GM12878 (cell line): ENCODE data around the gene HCN4. TPM values are rescaled to one million over a fixed set of nuclear protein-coding genes. Genes with fewer than 3 reads are reported as not detected.

Experiments
- ATAC-seq: fragments of 200-7000 bp; cut with Tn5 transposase; 3 replicates; pipeline ENCODE4 v1.9.1; 2020; ENCODE audit warnings: mild to moderate bottlenecking, moderate library complexity
- BruUV-seq: library from RNA; stranded (reverse); fragments of 400-500 nt; replicated peaks from 2 replicates; lab custom pipeline; 2021; lab: Mats Ljungman, UMichigan
- CTCF ChIA-PET: fragments of 300-600 bp; sonication (Branson Sonifier 250); formaldehyde crosslinking; extraction: SDS; loops from one replicate; lab custom pipeline; 2021; ENCODE audit warnings: inconsistent platforms; lab: Yijun Ruan, JAX
- POLR2A ChIA-PET: fragments of 350-600 bp; formaldehyde crosslinking; extraction: SDS; loops from one replicate; lab custom pipeline; 2021; ENCODE audit warnings: inconsistent platforms; lab: Charles Lee
- RAD21 ChIA-PET: fragments of 300-600 bp; sonication (Branson Sonifier 250); formaldehyde crosslinking; loops from one replicate; lab custom pipeline; 2023; ENCODE audit warnings: antibody characterized with exemption; ENCODE audit not compliant: unreplicated experiment; lab: Charles Lee
- SMC1A ChIA-PET: fragments of 300-600 bp; sonication (Branson Sonifier 250); formaldehyde crosslinking; loops from one replicate; lab custom pipeline; 2023; ENCODE audit not compliant: unreplicated experiment, uncharacterized antibody; lab: Charles Lee
- DNase-seq: peaks from one replicate; pipeline ENCODE4 v3.0.0-alpha.2; 2011; ENCODE audit warnings: low read depth, low spot score
- FAIRE-seq: peaks from 3 replicates; lab custom pipeline; 2011; peaks lifted over from hg19 to GRCh38; lab: Jason Lieb, UNC
- H2AFZ ChIP-seq: 2 replicates; pipeline ENCODE4 v1.6.0; 2011; ENCODE audit warnings: low read depth, low read length, control low read depth; ENCODE audit not compliant: control insufficient read depth
- H3K27ac ChIP-seq: 2 replicates; pipeline ENCODE4 v1.5.1; 2011; ENCODE audit warnings: control low read depth; ENCODE audit not compliant: control insufficient read depth, insufficient read depth
- H3K27me3 ChIP-seq, 2 experiments: replicated peaks in 1 of 2; 2 replicates each; pipeline versions ENCODE4 v1.6.0 to v1.6.1; 2011; ENCODE audit warnings: low read length in 1 of 2; ENCODE audit not compliant: control insufficient read depth in 2 of 2, insufficient read depth in 2 of 2
- H3K36me3 ChIP-seq, 2 experiments: 2 replicates each; pipeline ENCODE4 v1.5.1; 2011; ENCODE audit warnings: low read length in 1 of 2; ENCODE audit not compliant: control insufficient read depth in 2 of 2, insufficient read depth in 2 of 2
- H3K4me1 ChIP-seq: 2 replicates; pipeline ENCODE4 v1.6.1; 2011; ENCODE audit warnings: mild to moderate bottlenecking, low read length, moderate library complexity, mixed read lengths; ENCODE audit not compliant: control insufficient read depth, insufficient read depth
- H3K4me2 ChIP-seq: 2 replicates; pipeline ENCODE4 v1.6.0; 2011; ENCODE audit warnings: control low read depth; ENCODE audit not compliant: control insufficient read depth, insufficient read depth
- H3K4me3 ChIP-seq: fragments of 200-600 bp; sonication (generic); 2 replicates; pipeline ENCODE4 v1.5.1; 2016
- H3K79me2 ChIP-seq: 2 replicates; pipeline ENCODE4 v1.6.0; 2011; ENCODE audit warnings: low read length; ENCODE audit not compliant: control insufficient read depth, insufficient read depth
- H3K9ac ChIP-seq: 2 replicates; pipeline ENCODE4 v1.8.0; 2011; ENCODE audit warnings: low read length, control low read depth, mixed read lengths; ENCODE audit not compliant: control insufficient read depth, insufficient read depth
- H3K9me3 ChIP-seq: replicated peaks from 3 replicates; pipeline ENCODE4 v1.5.1; 2011; ENCODE audit warnings: mild to moderate bottlenecking, low read length; ENCODE audit not compliant: control insufficient read depth, insufficient read depth
- H4K20me1 ChIP-seq: 2 replicates; pipeline ENCODE4 v1.6.0; 2011; ENCODE audit not compliant: control insufficient read depth, insufficient read depth
- GATAD2B ChIP-seq: fragments of 450-650 bp; conservative IDR thresholded peaks from 2 replicates; pipeline ENCODE4 v1.6.1; 2017; ENCODE audit warnings: low read depth, mild to moderate bottlenecking, moderate library complexity
- LARP7 ChIP-seq: fragments of 450-650 bp; IDR thresholded peaks from 2 replicates; pipeline ENCODE4 v1.6.1; 2017; ENCODE audit warnings: mild to moderate bottlenecking
- NFYB ChIP-seq: IDR thresholded peaks from 2 replicates; pipeline ENCODE4 v1.6.1; 2011; ENCODE audit warnings: low read depth, mild to moderate bottlenecking, low read length, improper control_type of control experiment, moderate library complexity; ENCODE audit not compliant: insufficient read depth
- POLR2A ChIP-seq: IDR thresholded peaks from 2 replicates; pipeline ENCODE4 v1.6.1; 2011; ENCODE audit warnings: low read depth, mild to moderate bottlenecking, low read length
- RAD51 ChIP-seq: fragments of 450-650 bp; IDR thresholded peaks from 2 replicates; pipeline ENCODE4 v1.6.1; 2016; ENCODE audit warnings: moderate library complexity, mild to moderate bottlenecking, inconsistent platforms
- ZNF274 ChIP-seq: IDR thresholded peaks from one replicate; pipeline ENCODE4 v1.8.0; 2011; ENCODE audit not compliant: insufficient read length, insufficient read depth
- WGBS: methylation state at CpG from one replicate; pipeline ENCODE4 v1.1.6; 2016; ENCODE audit warnings: low lambda C conversion rate; ENCODE audit not compliant: insufficient replicate concordance, insufficient coverage; ENCODE audit errors: missing lambda C conversion rate; 5-methylcytosine and 5-hydroxymethylcytosine counted together
- in situ Hi-C: fragments of 300-500 bp; cut with MboI; formaldehyde crosslinking; loops from 9 replicates; pipeline ENCODE4 v1.14.3; 2018; ENCODE audit warnings: mixed read lengths
- intact Hi-C: fragments of 100-400 bp; cut with micrococcal nuclease; formaldehyde crosslinking; loops from one replicate; pipeline ENCODE4 v1.14.2; 2022; ENCODE audit not compliant: unreplicated experiment
- polyA plus RNA-seq, 11 experiments: library from polyadenylated mRNA; depleted of rRNA in 4 of 11; unstranded in 6 of 11; stranded (reverse) in 5 of 11; fragments of >200 nt; fragmentation: Nextera tagmentation in 4 of 11; fragmentation: Illumina TruSeq in 1 of 11; extraction: Ambion mirVana in 4 of 11; extraction: Trizol in 1 of 11; gene quantifications; 1 replicate in 1 of 11; 2 replicates in 10 of 11; pipeline versions ENCODE4 v1.2.1 to v1.2.3, GENCODE V29; 2011 to 2016; ENCODE audit warnings: inconsistent platforms in 2 of 11, missing spikeins in 2 of 11, low read depth in 1 of 11
- total RNA-seq, 4 experiments: library from RNA; depleted of rRNA in 3 of 4; stranded (reverse); fragments of >200 nt in 3 of 4; fragmentation: Illumina TruSeq in 1 of 4; extraction: Trizol in 1 of 4; gene quantifications; 2 replicates each; pipeline versions ENCODE4 v1.2.1 to v1.2.3, GENCODE V29; 2013 to 2021
- TF ChIP-seq, protein P1 (sequence below): IDR thresholded peaks from 2 replicates; pipeline ENCODE4 v1.6.1; 2012; ENCODE audit warnings: mild to moderate bottlenecking, low read depth, low read length
- TF ChIP-seq, protein P2 (sequence below): fragments of 450-650 bp; conservative IDR thresholded peaks from 2 replicates; pipeline ENCODE4 v1.6.1; 2017; ENCODE audit warnings: mild to moderate bottlenecking, moderate library complexity
- TF ChIP-seq, protein P3 (sequence below): fragments of 450-650 bp; formaldehyde crosslinking; IDR thresholded peaks from 2 replicates; pipeline ENCODE4 v1.4.0; 2020; ENCODE audit warnings: mild to moderate bottlenecking, moderate library complexity

Gene HCN4
- total and polyA plus RNA-seq, 10 of the 15 experiments (the other 5 are each of a cell fraction or from before 2014, with no cell fraction given): 0.03 to 0.10 TPM; not detected in 8

DNA sequence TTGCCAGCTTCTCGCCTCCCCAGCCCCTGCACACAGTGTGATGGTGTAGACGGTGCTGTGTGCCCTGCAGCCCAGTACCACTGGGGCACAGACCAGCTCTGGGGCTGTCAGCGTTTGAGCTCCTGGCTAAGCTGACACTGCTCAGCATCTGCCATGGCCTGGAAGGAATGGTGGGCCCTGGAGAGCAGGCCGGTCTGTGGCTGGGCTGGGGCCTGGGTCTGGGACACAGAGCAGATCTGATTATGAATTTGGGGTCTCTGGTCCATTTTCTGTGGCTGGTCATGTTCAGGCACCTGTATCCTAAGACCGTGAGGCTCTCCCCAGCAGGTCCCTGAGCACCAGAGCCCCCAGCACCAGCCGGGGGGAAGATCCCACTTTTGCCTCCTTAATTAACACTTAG, 34.7 kb downstream of the HCN4 start:
- WGBS: 5% methylated on average over 6 of the region's 6 CpGs
- ATAC-seq (no peak), FAIRE-seq (no peak), DNase-seq (no peak)
- no peaks in the 10 kb centered on the region for H4K20me1 ChIP-seq
- H3K4me3 ChIP-seq: no peak overlapping the region
- H3K79me2 ChIP-seq: no peaks in the 10 kb centered on the region
- ChIA-PET SMC1A (no interaction called here), RAD21 (no interaction called here), CTCF (no interaction called here), POLR2A (no interaction called here)
- H2AFZ ChIP-seq: no peak overlapping the region
- TF ChIP-seq POLR2A: no peak
- TF ChIP-seq GATAD2B: no peak
- TF ChIP-seq NFYB: no peak
- H3K4me2 ChIP-seq: no peak overlapping the region
- no TSS peak for BruUV-seq
- H3K9ac ChIP-seq: no peak overlapping the region
- H3K27me3 ChIP-seq: no peaks in the 10 kb centered on the region; a peak in 3 of 4 replicates
- H3K27ac ChIP-seq: no peak overlapping the region
- H3K36me3 ChIP-seq: no peaks in the 10 kb centered on the region
- H3K4me1 ChIP-seq: no peaks in the 10 kb centered on the region
- intact Hi-C loops (no loop called here), in situ Hi-C loops (no loop called here)
- no peaks in the 10 kb centered on the region for H3K9me3 ChIP-seq

DNA sequence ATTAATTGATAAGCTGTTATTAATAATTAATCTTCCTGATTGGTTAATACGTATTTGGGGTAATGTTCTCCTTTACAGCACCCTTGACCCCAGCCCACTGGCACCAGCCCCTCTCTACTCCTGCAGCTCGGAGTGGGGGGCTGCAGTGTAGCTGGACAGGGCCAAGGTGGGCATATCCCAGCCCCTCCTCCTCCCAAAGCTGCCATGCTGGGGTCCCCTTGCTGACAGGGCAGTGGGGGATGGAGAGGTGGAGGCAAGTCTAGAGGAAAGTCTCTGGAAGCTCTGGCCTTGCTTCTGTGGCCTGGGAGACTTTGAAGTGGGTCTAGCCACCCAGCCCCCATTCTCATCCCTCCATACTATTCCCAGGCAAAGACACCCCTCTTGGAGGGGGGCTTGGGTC, 35.8 kb downstream of the HCN4 start:
- H3K4me1 ChIP-seq: no peaks in the 10 kb centered on the region
- H4K20me1 ChIP-seq: no peaks in the 10 kb centered on the region
- WGBS: 0% methylated on average over 2 of the region's 2 CpGs
- SMC1A ChIA-PET: no interaction called here
- H3K27ac ChIP-seq: no peak overlapping the region
- no TSS peak for BruUV-seq
- no peak overlapping the region for H3K9ac ChIP-seq
- no peak overlapping the region for H3K4me2 ChIP-seq
- no peaks in the 10 kb centered on the region for H3K79me2 ChIP-seq
- H3K4me3 ChIP-seq: no peak overlapping the region
- no peak overlapping the region for H2AFZ ChIP-seq
- H3K27me3 ChIP-seq: no peaks in the 10 kb centered on the region; a peak in 3 of 4 replicates
- ATAC-seq: no peak
- intact Hi-C loops (no loop called here), in situ Hi-C loops (no loop called here)
- CTCF ChIA-PET: no interaction called here
- no peaks in the 10 kb centered on the region for H3K9me3 ChIP-seq
- POLR2A ChIA-PET: no interaction called here
- DNase-seq: no peak
- H3K36me3 ChIP-seq: no peaks in the 10 kb centered on the region
- FAIRE-seq: no peak
- RAD21 ChIA-PET: no interaction called here
- no peak for TF ChIP-seq RAD51
- TF ChIP-seq, protein P1, sequence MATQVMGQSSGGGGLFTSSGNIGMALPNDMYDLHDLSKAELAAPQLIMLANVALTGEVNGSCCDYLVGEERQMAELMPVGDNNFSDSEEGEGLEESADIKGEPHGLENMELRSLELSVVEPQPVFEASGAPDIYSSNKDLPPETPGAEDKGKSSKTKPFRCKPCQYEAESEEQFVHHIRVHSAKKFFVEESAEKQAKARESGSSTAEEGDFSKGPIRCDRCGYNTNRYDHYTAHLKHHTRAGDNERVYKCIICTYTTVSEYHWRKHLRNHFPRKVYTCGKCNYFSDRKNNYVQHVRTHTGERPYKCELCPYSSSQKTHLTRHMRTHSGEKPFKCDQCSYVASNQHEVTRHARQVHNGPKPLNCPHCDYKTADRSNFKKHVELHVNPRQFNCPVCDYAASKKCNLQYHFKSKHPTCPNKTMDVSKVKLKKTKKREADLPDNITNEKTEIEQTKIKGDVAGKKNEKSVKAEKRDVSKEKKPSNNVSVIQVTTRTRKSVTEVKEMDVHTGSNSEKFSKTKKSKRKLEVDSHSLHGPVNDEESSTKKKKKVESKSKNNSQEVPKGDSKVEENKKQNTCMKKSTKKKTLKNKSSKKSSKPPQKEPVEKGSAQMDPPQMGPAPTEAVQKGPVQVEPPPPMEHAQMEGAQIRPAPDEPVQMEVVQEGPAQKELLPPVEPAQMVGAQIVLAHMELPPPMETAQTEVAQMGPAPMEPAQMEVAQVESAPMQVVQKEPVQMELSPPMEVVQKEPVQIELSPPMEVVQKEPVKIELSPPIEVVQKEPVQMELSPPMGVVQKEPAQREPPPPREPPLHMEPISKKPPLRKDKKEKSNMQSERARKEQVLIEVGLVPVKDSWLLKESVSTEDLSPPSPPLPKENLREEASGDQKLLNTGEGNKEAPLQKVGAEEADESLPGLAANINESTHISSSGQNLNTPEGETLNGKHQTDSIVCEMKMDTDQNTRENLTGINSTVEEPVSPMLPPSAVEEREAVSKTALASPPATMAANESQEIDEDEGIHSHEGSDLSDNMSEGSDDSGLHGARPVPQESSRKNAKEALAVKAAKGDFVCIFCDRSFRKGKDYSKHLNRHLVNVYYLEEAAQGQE: no peak
- no peak for TF ChIP-seq LARP7
- TF ChIP-seq, protein P2, sequence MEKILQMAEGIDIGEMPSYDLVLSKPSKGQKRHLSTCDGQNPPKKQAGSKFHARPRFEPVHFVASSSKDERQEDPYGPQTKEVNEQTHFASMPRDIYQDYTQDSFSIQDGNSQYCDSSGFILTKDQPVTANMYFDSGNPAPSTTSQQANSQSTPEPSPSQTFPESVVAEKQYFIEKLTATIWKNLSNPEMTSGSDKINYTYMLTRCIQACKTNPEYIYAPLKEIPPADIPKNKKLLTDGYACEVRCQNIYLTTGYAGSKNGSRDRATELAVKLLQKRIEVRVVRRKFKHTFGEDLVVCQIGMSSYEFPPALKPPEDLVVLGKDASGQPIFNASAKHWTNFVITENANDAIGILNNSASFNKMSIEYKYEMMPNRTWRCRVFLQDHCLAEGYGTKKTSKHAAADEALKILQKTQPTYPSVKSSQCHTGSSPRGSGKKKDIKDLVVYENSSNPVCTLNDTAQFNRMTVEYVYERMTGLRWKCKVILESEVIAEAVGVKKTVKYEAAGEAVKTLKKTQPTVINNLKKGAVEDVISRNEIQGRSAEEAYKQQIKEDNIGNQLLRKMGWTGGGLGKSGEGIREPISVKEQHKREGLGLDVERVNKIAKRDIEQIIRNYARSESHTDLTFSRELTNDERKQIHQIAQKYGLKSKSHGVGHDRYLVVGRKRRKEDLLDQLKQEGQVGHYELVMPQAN: no peak
- TF ChIP-seq, protein P3, sequence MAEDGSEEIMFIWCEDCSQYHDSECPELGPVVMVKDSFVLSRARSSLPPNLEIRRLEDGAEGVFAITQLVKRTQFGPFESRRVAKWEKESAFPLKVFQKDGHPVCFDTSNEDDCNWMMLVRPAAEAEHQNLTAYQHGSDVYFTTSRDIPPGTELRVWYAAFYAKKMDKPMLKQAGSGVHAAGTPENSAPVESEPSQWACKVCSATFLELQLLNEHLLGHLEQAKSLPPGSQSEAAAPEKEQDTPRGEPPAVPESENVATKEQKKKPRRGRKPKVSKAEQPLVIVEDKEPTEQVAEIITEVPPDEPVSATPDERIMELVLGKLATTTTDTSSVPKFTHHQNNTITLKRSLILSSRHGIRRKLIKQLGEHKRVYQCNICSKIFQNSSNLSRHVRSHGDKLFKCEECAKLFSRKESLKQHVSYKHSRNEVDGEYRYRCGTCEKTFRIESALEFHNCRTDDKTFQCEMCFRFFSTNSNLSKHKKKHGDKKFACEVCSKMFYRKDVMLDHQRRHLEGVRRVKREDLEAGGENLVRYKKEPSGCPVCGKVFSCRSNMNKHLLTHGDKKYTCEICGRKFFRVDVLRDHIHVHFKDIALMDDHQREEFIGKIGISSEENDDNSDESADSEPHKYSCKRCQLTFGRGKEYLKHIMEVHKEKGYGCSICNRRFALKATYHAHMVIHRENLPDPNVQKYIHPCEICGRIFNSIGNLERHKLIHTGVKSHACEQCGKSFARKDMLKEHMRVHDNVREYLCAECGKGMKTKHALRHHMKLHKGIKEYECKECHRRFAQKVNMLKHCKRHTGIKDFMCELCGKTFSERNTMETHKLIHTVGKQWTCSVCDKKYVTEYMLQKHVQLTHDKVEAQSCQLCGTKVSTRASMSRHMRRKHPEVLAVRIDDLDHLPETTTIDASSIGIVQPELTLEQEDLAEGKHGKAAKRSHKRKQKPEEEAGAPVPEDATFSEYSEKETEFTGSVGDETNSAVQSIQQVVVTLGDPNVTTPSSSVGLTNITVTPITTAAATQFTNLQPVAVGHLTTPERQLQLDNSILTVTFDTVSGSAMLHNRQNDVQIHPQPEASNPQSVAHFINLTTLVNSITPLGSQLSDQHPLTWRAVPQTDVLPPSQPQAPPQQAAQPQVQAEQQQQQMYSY (CRISPR knock-in tag): no peak
- no peak for TF ChIP-seq ZNF274
